HUES48 (cell line): ENCODE results near the gene FARSA.
"Not testable (repeated sequence)": the region's sequence is repeated elsewhere in the genome, so short reads cannot be mapped to it uniquely, and the experiment has no call there.

ENCODE experiments used
- H3K27ac ChIP-seq: one replicate; pipeline ENCODE4 v1.7.0; 2013; ENCODE audit warnings: low read depth, low read length, inconsistent platforms
- H3K27me3 ChIP-seq: 2 replicates; pipeline ENCODE4 v1.6.1; 2013; ENCODE audit warnings: mild to moderate bottlenecking, low read length; ENCODE audit not compliant: control insufficient read depth, insufficient read depth
- H3K36me3 ChIP-seq: 2 replicates; pipeline ENCODE4 v1.6.1; 2013; ENCODE audit warnings: low read length; ENCODE audit not compliant: control insufficient read depth, insufficient read depth
- H3K4me1 ChIP-seq: 2 replicates; pipeline ENCODE4 v1.6.1; 2013; ENCODE audit warnings: mild to moderate bottlenecking, low read length; ENCODE audit not compliant: control insufficient read depth, insufficient read depth
- H3K4me3 ChIP-seq: 2 replicates; pipeline ENCODE4 v1.5.1; 2013; ENCODE audit warnings: mild to moderate bottlenecking, low read depth, low read length
- H3K9ac ChIP-seq: 2 replicates; pipeline ENCODE4 v1.6.1; 2013; ENCODE audit warnings: mild to moderate bottlenecking, low read depth, low read length, moderate library complexity
- H3K9me3 ChIP-seq: 2 replicates; pipeline ENCODE4 v1.6.1; 2013; ENCODE audit warnings: low read length; ENCODE audit not compliant: control insufficient read depth, insufficient read depth

FARSA gene

DNA sequence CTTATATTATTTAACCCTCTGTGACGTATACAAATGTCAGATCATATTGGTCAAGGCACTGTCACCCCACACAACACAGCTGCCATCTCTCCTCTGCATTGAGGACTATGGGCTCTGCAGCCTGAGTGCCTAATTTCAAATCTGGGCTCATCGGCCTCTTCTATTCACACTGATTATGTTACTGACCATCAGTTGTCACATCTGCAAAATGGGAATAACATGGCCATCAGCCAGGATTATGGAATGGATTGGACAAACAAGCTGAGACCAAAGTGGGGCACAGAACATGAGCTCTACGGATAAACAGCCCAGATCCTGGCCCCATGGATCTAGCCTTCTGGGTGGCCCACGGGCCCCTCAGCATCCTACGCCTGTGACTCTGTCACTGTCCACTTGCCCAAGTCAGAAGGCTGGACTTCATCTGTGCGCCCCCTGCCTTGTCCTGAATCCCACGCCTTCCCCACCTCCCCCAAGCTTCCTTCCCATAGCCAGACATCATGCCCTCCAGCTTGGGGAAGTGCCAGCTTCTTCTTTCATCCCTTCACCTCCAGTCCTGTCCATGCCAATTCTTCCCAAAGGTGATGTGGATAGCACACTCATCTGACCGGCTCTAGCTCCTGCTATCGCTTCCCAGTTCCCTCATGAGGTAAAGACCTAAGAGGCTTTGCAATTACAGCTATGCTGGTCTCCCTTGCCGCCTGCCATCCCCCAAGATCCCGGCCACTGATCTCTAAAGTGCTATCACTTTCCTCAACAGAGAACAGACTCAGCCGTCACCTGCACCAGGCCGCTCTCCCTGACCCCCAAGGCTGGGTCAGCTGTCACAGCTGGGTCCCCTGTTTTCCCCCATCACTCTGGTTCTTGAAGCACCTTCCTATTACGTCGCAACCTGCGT, 872 bp downstream of the FARSA start:
- Histone ChIP-seq H3K36me3 (peaks cover 36% of the 10 kb centered on the region), H3K9me3 (no peaks in the 10 kb centered on the region)

DNA sequence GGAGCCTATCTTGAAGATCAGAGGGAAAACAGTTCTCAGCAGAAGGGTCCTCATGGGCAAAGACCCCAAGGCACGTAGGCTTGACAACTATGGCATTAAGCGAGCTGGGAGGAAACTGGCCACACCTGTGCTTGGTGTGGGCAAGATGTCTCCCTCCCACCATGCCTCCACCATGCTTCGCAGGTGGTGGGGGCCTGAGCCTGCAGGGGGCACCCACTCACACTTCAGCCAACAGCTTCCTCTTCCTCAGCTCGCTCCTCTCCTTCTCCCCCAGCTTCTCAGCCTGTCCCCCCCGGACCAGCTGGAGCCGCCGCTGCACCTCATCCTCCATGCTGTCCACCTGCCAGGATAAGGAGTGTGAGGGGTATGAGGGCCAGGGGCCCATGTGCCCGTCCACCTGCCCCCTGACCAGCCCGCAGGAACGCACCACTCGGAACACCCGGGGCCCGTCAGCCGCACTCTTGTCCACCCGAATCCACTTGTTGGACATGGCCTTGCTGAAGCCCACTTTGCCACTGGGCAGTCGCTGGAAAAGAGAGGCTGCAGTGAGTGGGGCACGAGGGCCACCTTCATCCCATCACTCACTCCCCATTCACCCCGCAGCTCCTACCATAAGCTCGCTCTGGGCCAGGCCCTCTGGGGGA, 3.4 kb downstream of the FARSA start:
- Histone ChIP-seq H3K9ac (no peak overlapping the region), H3K4me1 (peaks cover 8% of the 10 kb centered on the region), H3K36me3 (peaks cover 50% of the 10 kb centered on the region), H3K27me3 (no peaks in the 10 kb centered on the region), H3K9me3 (no peaks in the 10 kb centered on the region), H3K27ac (no peak overlapping the region), H3K4me3 (no peak overlapping the region)

More for the DNA sequence above, 872 bp downstream of the FARSA start:
- H3K27me3 ChIP-seq, result no peaks in the 10 kb centered on the region
- no peak overlapping the region for H3K27ac ChIP-seq
- H3K4me1 ChIP-seq, result peaks cover 14% of the 10 kb centered on the region
- H3K9ac ChIP-seq, result peak overlapping the region; percentile 83
- peak overlapping the region; percentile 88 for H3K4me3 ChIP-seq

DNA sequence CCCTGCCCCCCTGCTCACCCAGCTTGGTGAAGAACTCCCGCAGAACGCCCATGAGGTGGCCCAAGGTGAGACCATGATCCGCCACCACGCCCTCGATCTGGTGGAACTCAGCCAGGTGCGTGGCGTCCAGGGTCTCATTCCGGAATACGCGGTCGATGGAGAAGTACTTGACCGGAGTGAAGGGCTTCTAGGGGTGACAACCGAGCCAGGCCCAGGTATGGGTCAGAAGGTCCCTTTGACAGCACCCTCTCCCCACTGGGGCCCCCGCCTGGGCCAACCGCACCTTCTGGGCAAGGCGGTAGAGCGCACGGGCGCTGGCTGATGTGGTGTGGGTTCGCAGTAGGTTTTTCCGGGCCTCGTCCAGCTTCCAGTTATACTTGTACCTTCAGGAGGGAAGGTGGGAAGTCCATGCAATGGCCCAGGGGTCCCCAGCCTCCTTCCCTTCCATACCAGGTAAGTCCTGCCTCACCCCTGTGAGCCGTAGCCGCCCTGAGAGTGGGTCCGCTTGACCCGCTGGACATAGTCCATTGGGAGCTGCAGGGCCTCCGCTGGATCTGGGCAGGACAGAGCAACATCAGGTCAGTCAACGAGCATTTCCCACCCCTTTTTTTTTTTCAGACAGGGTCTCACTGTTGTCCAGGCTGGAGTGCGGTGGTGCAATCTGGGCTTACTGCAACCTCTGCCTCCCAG, 8.7 kb downstream of the FARSA start:
- Histone ChIP-seq H3K9ac (no peak overlapping the region), H3K4me1 (no peaks in the 10 kb centered on the region), H3K4me3 (no peak overlapping the region), H3K9me3 (no peaks in the 10 kb centered on the region), H3K36me3 (peaks cover 63% of the 10 kb centered on the region), H3K27me3 (no peaks in the 10 kb centered on the region), H3K27ac (no peak overlapping the region)

DNA sequence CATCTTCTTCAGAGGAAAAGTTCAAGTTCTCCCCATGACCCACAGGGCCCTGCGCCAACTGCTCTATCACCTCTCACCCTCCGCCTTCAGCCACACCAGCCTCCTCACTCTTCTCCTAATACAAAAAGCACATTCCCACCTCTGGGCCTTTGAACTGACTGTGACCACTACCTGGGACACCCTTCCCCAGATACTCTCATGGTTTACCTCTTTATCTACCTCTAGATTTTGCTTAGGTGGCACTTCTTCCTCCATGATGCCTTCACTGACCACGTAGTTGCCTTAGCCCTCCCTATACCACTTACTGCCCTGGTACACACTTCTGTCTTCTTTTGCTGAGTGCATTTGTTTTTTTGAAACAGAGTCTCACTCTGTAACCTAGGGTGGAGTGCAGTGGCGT, 10.6 kb downstream of the FARSA start:
- no peaks in the 10 kb centered on the region for H3K4me1 ChIP-seq
- no peak overlapping the region for H3K27ac ChIP-seq
- peaks cover 9% of the 10 kb centered on the region for H3K27me3 ChIP-seq
- H3K9ac ChIP-seq, result no peak overlapping the region
- no peaks in the 10 kb centered on the region for H3K9me3 ChIP-seq
- peaks cover 46% of the 10 kb centered on the region for H3K36me3 ChIP-seq
- no peak overlapping the region for H3K4me3 ChIP-seq

DNA sequence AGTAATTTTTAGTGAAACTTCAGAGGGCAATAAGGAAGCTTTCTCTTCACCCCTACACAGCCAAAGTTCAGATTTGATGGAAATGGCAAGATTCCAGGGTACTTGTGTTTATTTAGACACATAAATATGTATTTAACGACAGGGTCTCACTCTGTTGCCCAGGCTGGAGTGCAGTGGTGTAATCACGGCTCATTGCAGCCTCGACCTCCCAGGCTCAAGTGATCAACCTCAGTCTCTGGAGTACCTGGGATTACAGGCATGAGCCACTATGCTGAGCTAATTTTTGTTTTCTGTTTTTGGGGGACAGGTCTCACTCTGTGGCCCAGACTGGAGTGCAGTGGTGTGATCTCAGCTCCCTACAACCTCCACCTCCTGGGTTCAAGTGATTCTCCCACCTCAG, 12.5 kb downstream of the FARSA start:
- H3K36me3 ChIP-seq, result peaks cover 34% of the 10 kb centered on the region
- H3K4me1 ChIP-seq, result no peaks in the 10 kb centered on the region
- no peak overlapping the region for H3K4me3 ChIP-seq
- H3K27ac ChIP-seq, result no peak overlapping the region
- H3K9me3 ChIP-seq, result no peaks in the 10 kb centered on the region
- H3K27me3 ChIP-seq, result peaks cover 11% of the 10 kb centered on the region
- H3K9ac ChIP-seq, result no peak overlapping the region

DNA sequence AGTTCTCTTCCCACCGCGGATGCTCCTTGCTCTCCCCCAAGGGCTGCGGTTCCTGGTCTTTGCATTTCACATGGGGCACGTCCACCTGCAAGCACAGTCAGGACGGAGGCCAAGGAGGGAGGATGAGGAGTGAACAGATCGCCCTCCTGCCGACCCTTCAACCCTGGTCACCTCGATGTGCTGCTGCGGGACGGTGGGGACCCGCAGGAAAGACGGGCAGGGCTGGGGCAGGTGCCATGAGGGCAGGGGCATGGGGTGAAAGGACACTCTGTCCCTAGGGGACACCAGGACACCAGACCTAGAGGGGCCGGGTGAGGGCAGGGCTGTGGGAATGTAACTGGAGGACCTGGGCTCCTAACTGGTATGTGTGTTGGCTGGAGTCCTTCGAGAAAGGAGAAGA, 15.3 kb downstream of the FARSA start:
- peaks cover 10% of the 10 kb centered on the region for H3K4me1 ChIP-seq
- H3K9ac ChIP-seq, result no peak overlapping the region
- H3K36me3 ChIP-seq, result peaks cover 11% of the 10 kb centered on the region
- peaks cover 11% of the 10 kb centered on the region for H3K27me3 ChIP-seq
- H3K27ac ChIP-seq, result no peak overlapping the region
- H3K4me3 ChIP-seq, result no peak overlapping the region
- no peaks in the 10 kb centered on the region for H3K9me3 ChIP-seq

DNA sequence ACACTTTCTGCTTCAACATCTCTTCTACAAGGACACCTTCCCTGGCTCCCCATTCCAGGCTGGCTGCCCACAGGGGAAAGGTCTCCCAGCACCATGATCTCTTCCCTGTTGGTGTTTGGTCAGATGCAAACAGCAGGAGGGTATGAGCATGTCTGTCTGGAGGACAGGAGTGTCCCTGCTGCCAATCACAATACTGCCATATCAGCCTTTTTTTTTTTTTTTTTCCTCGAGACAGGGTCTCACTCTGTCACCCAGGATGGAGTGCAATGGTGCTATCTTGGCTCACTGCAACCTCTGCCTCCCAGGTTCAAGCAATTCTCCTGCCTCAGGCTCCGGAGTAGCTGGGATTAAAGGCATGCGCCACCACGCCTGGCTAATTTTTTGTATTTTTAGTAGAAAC, 17.7 kb downstream of the FARSA start:
- Histone ChIP-seq H3K27me3 (peaks cover 11% of the 10 kb centered on the region), H3K4me1 (peaks cover 22% of the 10 kb centered on the region)
- H3K9ac ChIP-seq, H3K4me3 ChIP-seq, H3K9me3 ChIP-seq, H3K36me3 ChIP-seq, H3K27ac ChIP-seq: not testable (repeated sequence)

DNA sequence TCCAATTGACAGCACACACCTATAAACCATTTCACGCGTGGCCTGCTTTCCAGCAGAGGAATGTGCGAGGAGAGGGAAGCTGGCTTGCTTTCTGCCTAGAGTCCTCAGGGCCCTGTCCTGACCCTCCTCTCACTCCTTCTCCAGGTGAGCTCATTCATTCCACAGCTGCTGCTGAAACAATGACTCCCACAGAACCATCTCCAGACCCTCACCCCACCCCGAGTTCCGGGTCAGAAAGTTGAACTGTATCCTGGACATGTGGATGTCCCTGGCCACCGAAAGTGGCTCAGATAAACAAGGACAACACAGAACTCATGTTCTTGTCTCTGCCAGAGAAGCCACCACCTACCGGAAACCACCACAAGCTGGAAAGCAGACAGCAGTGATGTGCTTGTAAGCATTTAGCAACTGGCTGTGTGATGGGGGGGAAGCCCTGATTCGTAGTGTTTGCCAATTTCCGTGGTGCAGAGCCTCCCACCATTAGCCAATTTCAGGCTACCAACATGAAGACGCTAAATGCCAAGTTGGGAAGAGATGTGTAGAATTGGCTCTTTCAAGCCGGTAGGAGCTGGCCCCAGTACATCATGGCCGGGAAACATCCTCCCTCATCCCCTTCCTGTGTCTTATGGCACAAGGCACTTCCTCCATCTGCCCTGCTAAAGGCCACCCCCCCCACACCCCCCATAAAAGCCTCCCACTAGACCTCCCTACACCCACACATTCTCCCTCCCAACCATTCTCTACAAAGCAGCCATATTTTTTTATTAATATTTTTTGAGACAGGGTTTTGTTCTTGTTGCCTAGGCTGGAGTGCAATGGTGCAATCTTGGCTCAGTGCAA, 19.4 kb downstream of the FARSA start:
- Histone ChIP-seq H3K4me3 (no peak overlapping the region), H3K36me3 (no peaks in the 10 kb centered on the region), H3K9me3 (no peaks in the 10 kb centered on the region), H3K27ac (peak overlapping the region; percentile 72), H3K4me1 (peaks cover 22% of the 10 kb centered on the region), H3K27me3 (peaks cover 11% of the 10 kb centered on the region), H3K9ac (peak overlapping the region; percentile 1; the same call in 1 of the 2 replicates)

DNA sequence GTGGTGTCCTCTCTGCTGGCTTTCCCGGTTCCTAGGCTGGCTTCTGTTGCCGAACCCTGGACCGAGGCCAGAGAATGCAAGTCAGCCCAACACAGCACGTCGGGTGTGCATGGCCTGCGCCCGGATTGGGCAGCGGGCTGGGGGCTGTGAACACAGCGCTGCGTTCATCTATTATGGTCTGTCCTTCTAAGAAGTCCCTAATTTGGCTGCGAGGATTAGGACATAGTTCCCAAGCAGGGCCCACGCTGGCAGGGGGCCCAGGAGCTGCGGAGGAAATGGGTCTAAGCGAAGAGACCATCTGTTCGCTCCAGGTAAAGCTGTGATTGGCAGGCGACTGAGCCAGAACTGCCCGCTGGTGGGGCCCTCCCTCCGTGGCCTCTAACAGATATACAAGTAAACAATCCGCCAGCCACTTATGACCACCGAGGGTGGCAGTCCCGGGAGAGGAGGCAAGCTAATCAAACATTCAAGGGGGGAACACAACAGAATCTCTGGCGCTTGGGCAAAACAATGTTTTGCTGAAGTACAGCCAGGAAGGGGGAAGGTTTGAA, 20.4 kb downstream of the FARSA start:
- Histone ChIP-seq H3K9me3 (no peaks in the 10 kb centered on the region), H3K4me1 (peaks cover 22% of the 10 kb centered on the region), H3K4me3 (peak overlapping the region; percentile 8; the same call in 1 of the 2 replicates), H3K27me3 (peaks cover 3% of the 10 kb centered on the region), H3K9ac (peak overlapping the region; percentile 44), H3K36me3 (no peaks in the 10 kb centered on the region), H3K27ac (peak overlapping the region; percentile 72)

DNA sequence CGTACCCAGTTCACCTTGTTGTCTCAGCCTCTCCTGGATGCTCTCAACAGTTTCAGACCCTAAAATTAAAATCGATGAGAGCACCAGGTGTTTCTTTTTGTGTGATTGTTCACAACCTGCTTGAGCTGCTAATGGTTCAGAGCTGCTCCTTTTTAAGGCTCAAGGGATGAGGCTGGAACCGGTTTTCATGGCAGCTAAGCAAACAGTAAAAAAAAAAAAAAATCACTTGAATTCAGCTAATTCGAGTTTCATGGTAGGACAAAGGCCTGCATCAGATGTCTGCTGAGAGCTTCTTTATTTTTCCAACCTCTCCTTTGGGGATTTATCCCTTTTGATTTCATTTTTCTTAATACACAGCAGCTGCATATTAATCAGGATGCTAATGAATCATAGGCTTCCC, 20.9 kb downstream of the FARSA start:
- H3K9ac ChIP-seq, result peak overlapping the region; percentile 44
- H3K9me3 ChIP-seq, result no peaks in the 10 kb centered on the region
- H3K4me3 ChIP-seq, result no peak overlapping the region
- H3K4me1 ChIP-seq, result peaks cover 22% of the 10 kb centered on the region
- peak overlapping the region; percentile 72 for H3K27ac ChIP-seq
- no peaks in the 10 kb centered on the region for H3K27me3 ChIP-seq
- H3K36me3 ChIP-seq, result no peaks in the 10 kb centered on the region
